GM19467 (cell line): Measurements from ENCODE around the gene LIMD2.
A peak's percentile ranks its signal among the peaks of the same experiment; 100 is the strongest.

Source experiments
- ATAC-seq: cut with Tn5 transposase; IDR thresholded peaks from one replicate; pipeline ENCODE4 v1.9.1; 2021; ENCODE audit warnings: mild to moderate bottlenecking, moderate library complexity; ENCODE audit not compliant: unreplicated experiment

Gene LIMD2

DNA sequence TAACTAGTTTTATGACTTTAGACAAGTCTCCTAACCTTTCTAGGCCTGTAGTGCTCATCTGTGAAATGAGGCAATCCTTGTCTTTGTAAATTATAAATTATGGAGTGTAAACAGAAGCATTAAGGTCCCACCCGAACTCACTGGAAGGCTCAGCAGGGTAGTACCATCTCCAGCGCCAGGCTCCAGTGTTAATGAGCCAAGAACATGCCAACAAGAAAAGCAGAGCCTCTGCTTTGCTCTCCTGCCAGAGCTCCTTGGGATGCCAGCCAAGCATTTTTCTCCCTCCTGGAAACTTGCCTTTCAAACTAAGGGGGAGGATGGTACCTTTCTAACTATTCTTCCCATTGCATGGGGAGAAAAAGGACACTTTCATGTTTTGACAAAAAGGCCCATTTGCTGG is 14.9 kb downstream of the LIMD2 start:
- ATAC-seq: no peak

DNA sequence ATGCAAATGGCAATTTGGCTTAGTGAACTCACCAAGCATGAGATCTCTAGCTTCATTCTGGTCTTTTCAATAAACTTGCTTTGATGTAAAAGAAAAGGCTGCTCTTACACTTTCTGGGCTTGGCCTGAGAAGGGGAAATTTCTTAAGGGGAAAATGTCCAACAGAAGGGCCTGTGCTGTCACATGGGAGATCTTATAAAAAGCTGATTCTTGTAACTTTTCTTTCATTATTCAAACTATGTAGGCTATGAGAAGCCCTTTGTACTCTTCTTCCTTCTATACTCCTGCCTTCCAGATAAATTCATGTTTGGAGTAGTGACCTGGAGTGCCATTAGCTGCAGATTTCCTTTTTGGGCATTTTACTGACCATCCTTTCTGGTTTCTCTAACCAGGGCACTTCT is 16.9 kb downstream of the LIMD2 start:
- ATAC-seq: no peak

DNA sequence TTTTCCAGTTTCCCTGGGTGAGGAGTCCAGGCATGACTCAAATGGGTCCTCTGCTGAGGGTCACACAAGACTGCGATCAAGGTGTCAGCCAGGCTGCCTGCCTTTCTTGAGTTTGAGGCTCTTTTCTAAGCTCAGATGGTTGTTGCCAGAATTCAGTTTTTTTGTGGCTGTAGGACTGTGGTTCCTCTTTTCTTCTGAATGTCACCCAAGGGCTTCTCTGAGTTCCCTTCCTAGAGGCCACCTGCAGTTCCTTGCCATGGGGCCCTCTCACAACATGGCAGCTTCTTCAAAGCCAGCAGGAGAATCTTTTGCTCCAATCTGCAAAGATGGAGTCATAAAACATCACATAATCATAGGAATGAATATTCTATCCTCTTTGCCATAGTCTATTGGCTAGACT is 17.5 kb downstream of the LIMD2 start:
- ATAC-seq: no peak

DNA sequence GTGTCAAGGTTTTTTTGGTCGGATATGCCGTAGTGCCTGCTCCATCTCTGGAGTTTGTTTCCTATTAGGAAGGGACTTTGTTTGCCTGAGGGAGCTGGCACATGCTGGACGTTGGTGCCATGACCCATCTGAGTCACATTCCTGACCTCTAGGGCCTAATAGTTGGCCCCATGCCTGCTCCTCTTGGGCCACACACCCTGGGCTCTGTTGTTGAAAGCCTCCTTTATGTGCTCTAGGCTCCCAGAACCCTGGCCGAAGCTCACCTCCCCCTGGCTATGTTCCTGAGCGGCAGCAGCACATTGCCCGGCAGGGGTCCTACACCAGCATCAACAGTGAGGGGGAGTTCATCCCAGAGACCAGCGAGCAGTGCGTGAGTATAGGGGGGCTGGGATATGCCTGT is 18.4 kb downstream of the LIMD2 start:
- ATAC-seq: no peak

DNA sequence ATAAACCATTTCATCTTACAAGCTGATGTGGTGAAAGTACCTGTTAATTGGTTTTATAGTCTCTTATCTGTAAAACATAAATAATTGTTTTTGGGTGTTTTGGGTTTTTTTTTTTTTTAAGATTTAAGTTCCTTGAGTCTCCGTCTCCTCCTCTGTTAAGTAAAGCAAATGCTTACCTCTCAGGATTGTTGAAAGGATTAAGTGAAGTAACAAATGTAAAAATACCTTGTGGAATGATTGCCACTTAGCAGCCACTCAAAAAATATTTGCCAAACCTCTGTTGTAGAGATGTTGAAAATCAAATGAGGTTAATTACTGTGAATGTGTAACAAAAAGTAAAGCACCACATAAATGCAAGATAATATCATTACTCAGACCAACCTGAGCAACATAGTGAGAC is 19.2 kb downstream of the LIMD2 start:
- no peak for ATAC-seq

DNA sequence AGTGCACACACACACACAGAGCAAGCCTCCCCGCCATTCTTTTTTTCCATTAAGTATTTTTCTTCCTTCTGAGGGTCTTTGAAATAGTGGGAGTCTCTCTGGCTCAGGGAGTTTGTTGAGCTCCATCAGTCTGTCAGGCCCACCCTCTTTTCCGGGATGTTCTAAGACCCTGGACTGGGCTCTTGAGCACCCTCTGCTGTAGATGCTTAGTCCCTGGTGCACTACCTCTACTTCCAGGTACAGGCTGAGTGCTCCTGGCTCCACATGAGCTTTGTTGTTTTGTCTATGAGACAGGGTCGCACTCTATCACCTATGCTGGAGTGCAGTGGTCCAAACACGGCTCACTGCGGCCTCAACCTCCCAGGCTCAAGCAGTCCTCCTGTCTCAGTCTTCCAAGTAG is 20.7 kb downstream of the LIMD2 start:
- ATAC-seq: no peak

DNA sequence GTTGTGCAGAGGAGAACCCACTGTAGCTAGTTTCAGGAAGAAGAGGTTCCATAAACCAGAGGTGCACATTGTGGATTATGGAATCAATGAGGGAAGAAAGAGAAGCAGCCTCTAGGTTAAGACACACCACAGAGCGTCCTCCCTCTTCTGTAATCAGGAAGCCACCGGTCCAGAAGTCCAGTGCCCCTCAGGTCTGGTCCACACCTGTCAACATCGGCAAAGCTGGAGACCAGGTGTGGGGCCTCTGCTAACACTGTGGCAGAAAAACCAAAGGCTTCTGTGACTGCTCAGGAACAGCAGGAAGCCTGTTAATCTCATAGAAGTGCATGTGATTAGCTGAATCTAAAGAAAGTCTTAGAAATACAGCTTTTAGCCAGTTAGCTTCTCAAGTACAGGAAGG is 23.3 kb downstream of the LIMD2 start:
- no peak for ATAC-seq

DNA sequence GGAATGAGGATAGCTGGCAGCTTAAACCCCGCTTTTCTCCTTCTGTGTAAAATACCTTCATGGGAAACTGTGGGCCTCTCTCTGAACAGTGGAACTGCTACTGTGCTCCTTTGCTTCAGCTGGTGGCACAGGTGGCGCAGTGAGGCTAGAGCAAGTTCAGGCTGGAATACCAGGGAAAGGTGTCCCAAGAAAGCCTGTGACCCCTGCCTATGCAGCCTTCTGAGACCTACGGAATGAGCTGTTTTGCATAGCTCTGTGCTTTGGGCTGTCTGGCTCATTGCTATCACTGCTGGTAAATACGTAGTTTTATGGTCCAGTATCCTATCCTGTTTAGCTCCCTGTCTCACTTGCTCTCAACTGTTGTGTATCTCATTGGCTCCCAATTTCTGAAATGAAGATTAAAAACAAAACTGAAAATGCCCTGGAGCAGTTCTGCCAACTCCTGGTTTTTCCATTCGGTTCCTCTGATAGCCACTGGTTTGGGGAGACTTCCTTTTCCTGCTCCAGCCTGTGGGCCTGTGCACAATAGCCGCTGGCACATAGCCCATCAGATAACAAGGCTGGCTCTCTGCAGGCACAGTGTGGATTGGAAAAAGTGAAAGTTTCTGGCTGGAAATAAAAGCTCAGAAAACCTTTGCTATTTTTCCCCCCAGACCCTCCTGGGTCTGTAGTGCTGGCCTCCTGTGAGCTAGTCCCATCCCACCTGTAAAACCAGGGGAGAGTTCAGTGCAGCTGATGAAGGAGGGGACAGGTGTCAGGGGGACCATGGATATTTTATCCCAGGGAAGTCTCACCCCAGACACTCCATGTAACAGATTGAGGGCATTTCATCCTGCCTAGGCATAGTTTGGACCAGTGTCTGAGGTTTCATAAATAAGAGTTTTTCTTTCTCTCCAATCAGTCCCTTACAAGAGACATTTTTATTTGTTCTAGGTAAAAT is 24.0 kb downstream of the LIMD2 start:
- ATAC-seq: no peak

DNA sequence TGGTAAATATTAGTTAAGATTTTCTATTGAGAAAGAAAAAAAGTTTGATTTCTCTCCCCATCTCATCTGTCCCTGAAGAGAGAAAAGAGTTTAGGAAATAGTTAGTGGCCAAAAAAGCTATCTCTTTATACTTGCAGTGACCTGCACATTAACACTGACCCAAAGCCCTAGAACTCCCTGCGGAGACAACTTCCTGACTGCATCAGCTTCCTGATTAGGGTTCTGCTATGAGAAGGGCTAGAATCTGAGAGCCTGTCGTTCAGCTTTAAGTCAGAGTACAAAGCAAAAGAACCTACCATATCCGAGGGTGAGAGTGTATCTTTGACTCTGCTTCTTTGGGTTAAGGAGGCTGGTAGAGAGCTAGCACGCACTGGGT is 24.7 kb downstream of the LIMD2 start:
- no peak for ATAC-seq

DNA sequence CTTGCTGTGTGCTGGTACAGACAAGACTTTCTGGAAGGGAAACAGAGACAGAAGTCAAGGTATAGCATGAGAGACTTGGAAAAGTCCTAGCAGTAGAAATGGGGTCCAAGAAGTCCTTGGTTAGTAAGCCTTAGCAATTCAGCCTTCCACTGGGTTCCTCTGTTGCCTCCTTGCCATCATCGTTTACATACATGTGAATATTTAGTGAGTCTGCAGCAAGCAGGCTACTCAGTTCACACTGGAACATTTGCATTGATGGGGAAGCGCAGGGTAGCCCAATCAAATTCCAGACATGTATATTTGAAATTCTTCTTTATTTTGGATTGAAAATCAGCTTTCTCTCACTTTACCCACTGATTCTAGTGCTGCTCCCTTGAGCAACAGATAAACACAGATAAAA is 27.1 kb downstream of the LIMD2 start:
- ATAC-seq: no peak

DNA sequence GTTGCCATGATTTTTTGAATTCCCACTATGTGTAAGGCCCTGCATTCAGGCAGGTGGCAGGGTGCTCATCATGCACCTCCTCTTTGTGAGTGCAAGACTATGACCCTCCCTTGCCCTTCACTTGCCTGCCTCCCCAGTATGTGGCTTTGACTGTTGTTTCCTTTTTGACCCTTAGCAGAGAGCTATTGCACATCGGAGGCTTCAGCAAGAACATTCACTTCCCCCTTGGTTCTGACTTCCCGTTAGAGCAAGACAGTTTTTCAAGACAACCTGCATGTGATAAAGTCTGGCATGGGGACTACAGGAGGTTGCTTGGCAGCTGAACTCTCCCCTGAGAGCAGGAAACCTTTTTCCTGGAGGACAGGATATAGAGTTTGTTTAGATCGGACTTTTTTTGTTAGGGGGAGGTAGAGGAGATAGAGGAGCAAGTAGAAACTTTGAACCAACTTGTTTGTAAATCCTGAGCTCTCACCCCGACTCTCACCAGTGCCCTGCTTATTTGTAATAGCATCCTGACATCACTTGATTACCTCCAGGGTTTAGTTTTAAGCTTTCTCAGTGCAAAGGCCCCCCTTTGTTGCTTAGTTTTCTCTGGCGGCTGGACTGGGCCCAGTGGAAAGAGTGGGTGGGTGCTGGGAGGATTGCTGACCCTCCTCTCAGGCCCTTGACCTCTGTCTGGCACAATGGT is 34.3 kb downstream of the LIMD2 start:
- ATAC-seq: no peak

DNA sequence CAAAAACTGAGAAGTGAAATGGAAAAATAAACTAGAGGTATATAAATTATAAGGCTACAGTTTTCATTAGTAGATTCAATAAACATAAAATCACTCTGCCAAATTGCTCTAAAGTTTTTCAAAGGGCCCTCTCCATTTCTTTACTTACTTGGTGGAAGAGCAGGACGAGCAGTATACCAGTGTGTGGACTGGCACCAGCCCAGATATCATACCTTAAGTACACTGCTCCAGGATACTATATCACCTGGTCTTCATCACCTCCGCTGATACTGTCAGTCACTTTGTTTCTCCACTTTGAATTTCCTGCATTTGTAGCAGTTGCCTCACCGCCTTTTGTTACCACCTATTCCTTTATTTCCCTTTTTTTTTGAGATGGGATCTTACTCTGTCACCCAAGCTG is 40.1 kb downstream of the LIMD2 start:
- ATAC-seq: no peak

DNA sequence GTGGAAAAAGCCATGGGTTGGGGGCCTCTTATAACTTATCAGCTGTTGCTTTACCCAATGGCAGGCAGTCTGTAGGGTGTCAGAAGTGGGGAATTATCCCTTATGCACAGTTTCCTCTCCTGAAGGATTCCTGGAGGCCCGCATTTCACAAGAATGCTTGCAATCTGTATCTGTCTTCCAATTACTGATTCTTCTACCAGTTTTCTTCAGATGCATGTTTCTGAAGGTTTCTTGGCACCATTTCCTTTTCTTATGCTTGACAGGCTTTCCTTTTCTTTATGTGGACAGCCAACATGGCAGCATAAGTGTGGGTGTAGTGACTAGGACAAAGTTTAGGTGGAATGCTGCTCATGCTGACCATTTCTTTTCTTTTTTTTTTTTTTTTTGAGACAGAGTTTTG is 41.6 kb downstream of the LIMD2 start:
- ATAC-seq: no peak

DNA sequence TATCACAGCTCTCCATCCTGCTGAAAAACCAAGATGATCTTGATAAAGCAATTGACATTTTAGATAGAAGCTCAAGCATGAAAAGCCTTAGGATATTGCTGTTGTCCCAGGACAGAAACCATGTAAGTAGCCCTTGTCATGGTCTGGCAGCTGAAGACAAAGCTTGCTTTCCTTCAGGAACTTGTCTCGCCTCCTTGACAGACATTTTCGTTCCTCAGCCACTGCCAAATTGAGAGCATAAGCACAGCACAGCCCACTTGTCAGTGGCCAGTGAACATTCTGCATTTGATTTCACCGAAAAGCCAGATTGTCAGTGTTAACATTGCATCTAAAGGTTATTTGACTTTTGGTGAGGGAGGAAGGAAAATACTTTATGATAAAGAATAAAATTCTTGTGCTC is 42.1 kb downstream of the LIMD2 start:
- ATAC-seq: no peak

DNA sequence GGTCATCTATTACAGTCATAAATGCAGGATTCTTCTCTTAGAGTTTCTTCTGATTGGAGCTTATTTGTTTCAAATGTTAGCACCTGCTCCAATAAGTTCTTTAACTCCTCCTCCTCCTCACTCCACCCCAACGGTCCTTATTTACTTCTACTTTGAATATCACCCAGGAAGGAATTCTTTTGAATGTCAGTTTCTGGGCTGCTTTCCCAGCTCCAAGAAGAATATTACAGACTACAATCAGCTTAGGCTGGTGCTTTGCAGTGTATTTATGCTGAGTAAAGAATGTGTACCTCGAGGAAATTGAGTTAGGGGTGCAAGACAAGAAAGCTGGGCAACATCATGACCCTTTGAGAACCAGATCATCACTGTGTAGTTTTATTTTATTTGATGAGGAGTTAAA is 46.9 kb downstream of the LIMD2 start:
- ATAC-seq: no peak

DNA sequence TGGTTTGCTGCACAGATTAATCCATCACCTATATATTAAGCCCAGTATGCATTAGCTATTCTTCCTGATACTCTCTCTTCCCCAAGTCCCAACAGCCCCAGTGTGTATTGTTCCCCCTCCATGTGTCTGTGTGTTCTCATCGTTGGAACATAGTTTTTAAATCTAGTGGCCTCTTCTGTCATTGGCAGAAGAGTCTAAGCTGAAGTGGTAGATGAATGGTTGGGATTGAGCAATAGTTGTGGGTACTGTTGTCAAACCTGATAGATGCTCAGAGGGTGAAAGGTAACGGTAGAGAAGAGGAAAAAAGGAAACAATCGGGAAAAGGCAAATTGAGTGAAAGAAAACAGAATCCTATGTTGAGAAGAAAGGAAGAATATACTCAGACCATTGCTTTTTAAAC is 47.8 kb downstream of the LIMD2 start:
- no peak for ATAC-seq

DNA sequence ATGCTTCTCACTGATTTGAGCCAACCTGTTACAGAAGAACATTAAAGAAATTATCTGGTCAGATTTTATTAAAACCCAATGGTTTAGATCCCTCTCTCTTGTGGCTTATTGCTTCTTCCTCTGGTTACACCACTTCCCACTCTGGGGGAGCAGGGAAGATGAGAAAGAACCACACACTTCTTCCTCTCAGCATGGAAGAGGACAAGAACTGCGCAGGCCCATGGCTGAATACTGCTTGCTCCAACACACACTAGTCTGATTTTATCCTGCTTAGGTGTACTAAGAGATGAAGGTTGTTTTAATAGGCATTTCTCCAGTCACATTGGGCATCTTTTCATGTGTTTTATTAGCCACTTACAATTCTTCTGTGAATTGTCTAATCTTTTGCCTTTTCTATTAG is 50.1 kb downstream of the LIMD2 start:
- no peak for ATAC-seq

DNA sequence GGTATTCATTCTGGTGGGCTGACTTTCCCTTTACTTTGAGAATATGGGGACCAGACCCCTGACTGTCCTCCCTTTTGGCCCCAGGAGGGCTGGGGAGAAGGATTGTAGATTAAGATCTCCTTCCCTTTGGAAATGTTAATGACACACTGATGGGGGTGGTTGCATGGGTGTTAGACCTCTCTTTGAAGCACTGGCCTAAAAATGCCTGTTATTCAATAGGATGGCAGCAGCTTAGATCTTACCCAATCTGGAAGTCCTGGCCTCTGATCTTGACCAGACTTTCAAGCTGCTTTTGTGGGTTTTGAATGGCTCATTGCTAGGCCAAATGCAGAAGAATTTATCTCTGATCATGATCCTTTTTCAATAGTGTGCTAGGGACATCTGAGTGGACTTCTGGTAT is 52.0 kb downstream of the LIMD2 start:
- ATAC-seq: no peak

DNA sequence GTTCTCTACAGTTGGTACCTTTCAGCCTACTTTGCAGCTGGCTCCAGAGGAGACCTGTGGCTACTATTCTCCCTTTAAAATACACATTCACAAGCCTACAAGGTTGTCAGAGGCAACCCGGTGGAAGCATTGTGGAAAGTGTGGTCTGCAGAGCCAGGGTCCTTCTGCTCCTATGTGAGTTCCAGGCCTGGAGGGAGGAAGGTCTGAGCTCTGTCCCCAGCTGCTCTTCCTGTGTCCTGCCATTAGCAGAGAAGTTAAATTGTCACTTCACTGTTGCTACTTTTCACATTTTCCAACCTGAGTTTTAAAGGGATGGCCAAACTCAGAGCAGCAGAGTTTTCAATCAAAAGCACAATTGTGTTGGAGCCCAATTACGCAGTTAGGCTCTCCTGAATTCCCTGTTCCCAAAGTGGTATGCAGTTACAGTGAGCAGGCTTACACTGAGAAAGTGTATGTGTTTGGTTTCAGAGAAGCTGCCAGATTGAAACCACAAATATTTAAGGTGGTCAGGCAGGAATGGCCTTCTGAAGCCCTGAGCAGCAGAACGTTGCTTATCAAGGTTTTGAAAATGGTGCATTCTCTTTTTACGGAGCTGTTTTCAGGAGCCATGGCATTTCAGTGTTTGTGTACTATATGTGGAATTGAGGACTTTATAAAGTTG is 52.7 kb downstream of the LIMD2 start:
- ATAC-seq: no peak

DNA sequence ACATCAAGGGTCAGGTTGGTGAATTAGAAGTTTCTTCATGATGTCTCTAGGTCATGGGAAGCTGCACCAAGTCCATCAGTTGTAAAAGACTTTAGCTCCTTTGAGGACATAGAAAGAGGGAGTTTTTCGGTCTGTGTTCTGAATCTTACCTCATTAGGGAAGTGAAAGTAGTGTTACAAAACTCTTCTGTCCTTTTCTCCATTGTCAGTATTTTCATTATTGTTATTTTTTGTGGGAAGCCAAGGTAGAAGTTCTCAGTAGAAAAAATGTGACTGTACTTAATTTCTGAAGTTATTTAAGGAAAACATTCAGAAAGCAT is 53.5 kb downstream of the LIMD2 start:
- peak; percentile 68 for ATAC-seq
